OCI-LY3 (cell line): ENCODE measurements around the gene IZUMO1.

ENCODE experiments used
- EZH2phosphoT487 ChIP-seq: fragments of 200-600 bp; shearing (Covaris generic); IDR thresholded peaks from 2 replicates; pipeline ENCODE4 v1.6.1; 2018; ENCODE audit warnings: antibody characterized with exemption, mixed run types, low read depth
- TF ChIP-seq, protein P1 (sequence below): fragments of 200-600, 300-600 bp; sonication (generic); IDR thresholded peaks from 2 replicates; pipeline ENCODE4 v1.5.1; 2014; ENCODE audit warnings: antibody characterized with exemption, low read length, low read depth

GRCh38 chr19:48772503-48772953 lies 25.8 kb upstream of the IZUMO1 start:
- TF ChIP-seq, protein P1, sequence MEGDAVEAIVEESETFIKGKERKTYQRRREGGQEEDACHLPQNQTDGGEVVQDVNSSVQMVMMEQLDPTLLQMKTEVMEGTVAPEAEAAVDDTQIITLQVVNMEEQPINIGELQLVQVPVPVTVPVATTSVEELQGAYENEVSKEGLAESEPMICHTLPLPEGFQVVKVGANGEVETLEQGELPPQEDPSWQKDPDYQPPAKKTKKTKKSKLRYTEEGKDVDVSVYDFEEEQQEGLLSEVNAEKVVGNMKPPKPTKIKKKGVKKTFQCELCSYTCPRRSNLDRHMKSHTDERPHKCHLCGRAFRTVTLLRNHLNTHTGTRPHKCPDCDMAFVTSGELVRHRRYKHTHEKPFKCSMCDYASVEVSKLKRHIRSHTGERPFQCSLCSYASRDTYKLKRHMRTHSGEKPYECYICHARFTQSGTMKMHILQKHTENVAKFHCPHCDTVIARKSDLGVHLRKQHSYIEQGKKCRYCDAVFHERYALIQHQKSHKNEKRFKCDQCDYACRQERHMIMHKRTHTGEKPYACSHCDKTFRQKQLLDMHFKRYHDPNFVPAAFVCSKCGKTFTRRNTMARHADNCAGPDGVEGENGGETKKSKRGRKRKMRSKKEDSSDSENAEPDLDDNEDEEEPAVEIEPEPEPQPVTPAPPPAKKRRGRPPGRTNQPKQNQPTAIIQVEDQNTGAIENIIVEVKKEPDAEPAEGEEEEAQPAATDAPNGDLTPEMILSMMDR = no peak
- no peak for TF ChIP-seq EZH2phosphoT487
